KMS-11 (cell line): ENCODE data around the gene FHIP1A.

Experiments
- H2AFZ ChIP-seq: fragments of 200-600 bp; sonication (generic); 2 replicates; pipeline ENCODE4 v1.6.1; 2016; ENCODE audit warnings: antibody characterized with exemption, mixed run types, low read depth
- H3K27ac ChIP-seq: fragments of 200-600 bp; sonication (generic); 2 replicates; pipeline ENCODE4 v1.6.1; 2016; ENCODE audit warnings: mild to moderate bottlenecking, mixed run types
- H3K27me3 ChIP-seq: fragments of 200-600 bp; sonication (generic); 2 replicates; pipeline ENCODE4 v1.6.1; 2017; ENCODE audit warnings: mild to moderate bottlenecking, low read depth, mixed run types, moderate library complexity; ENCODE audit not compliant: insufficient read depth
- H3K36me3 ChIP-seq: fragments of 200-600 bp; sonication (generic); 2 replicates; pipeline ENCODE4 v1.6.1; 2017; ENCODE audit warnings: mild to moderate bottlenecking, mixed run types; ENCODE audit not compliant: insufficient read depth
- H3K4me1 ChIP-seq: fragments of 200-600 bp; sonication (generic); 2 replicates; pipeline ENCODE4 v1.6.1; 2016; ENCODE audit warnings: mild to moderate bottlenecking, low read depth, mixed run types; ENCODE audit not compliant: poor library complexity, severe bottlenecking
- H3K4me2 ChIP-seq: fragments of 200-600 bp; sonication (generic); 2 replicates; pipeline ENCODE4 v1.7.0; 2016; ENCODE audit warnings: mild to moderate bottlenecking, mixed run types
- H3K4me3 ChIP-seq: fragments of 200-600 bp; sonication (generic); IDR thresholded peaks from 2 replicates; pipeline ENCODE4 v1.6.1; 2017; ENCODE audit warnings: low read depth, low read length, mixed read lengths; ENCODE audit not compliant: insufficient read depth
- H3K79me2 ChIP-seq: fragments of 200-600 bp; sonication (generic); 2 replicates; pipeline ENCODE4 v1.6.1; 2016; ENCODE audit warnings: low read depth, mixed run types; ENCODE audit not compliant: insufficient read depth
- H3K9ac ChIP-seq: fragments of 200-600 bp; sonication (generic); 2 replicates; pipeline ENCODE4 v1.6.1; 2016; ENCODE audit warnings: mild to moderate bottlenecking, mixed run types
- H4K20me1 ChIP-seq: fragments of 200-600 bp; sonication (generic); 2 replicates; pipeline ENCODE4 v1.6.1; 2016; ENCODE audit warnings: mild to moderate bottlenecking, mixed run types; ENCODE audit not compliant: insufficient read depth
- TF ChIP-seq, protein P1 (sequence below): fragments of 200-600 bp; sonication (generic); conservative IDR thresholded peaks from 2 replicates; pipeline ENCODE4 v1.6.1; 2017; ENCODE audit warnings: low read depth, mild to moderate bottlenecking, antibody characterized with exemption, low read length, moderate library complexity, mixed read lengths

Gene FHIP1A

GRCh38 chr4:151415978-151416377 is 7.0 kb downstream of the FHIP1A start:
- H3K27me3 ChIP-seq, result peaks cover 9% of the 10 kb centered on the region; the same call in 1 of the 2 replicates
- no peak overlapping the region for H3K4me2 ChIP-seq
- H3K36me3 ChIP-seq, result no peaks in the 10 kb centered on the region
- H2AFZ ChIP-seq, result no peak overlapping the region
- H3K4me1 ChIP-seq, result no peaks in the 10 kb centered on the region
- H4K20me1 ChIP-seq, result no peaks in the 10 kb centered on the region
- H3K9ac ChIP-seq, result no peak overlapping the region
- H3K79me2 ChIP-seq, result no peaks in the 10 kb centered on the region
- H3K27ac ChIP-seq, result no peak overlapping the region
- H3K4me3 ChIP-seq, result no peak overlapping the region
- TF ChIP-seq, protein P1, sequence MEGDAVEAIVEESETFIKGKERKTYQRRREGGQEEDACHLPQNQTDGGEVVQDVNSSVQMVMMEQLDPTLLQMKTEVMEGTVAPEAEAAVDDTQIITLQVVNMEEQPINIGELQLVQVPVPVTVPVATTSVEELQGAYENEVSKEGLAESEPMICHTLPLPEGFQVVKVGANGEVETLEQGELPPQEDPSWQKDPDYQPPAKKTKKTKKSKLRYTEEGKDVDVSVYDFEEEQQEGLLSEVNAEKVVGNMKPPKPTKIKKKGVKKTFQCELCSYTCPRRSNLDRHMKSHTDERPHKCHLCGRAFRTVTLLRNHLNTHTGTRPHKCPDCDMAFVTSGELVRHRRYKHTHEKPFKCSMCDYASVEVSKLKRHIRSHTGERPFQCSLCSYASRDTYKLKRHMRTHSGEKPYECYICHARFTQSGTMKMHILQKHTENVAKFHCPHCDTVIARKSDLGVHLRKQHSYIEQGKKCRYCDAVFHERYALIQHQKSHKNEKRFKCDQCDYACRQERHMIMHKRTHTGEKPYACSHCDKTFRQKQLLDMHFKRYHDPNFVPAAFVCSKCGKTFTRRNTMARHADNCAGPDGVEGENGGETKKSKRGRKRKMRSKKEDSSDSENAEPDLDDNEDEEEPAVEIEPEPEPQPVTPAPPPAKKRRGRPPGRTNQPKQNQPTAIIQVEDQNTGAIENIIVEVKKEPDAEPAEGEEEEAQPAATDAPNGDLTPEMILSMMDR, result no peak

GRCh38 chr4:151417164-151417571 is 8.2 kb downstream of the FHIP1A start:
- Histone ChIP-seq H3K79me2 (no peaks in the 10 kb centered on the region), H3K4me3 (no peak overlapping the region), H3K27ac (no peak overlapping the region), H3K9ac (no peak overlapping the region), H3K4me1 (no peaks in the 10 kb centered on the region), H2AFZ (no peak overlapping the region), H4K20me1 (no peaks in the 10 kb centered on the region), H3K36me3 (no peaks in the 10 kb centered on the region), H3K4me2 (no peak overlapping the region), H3K27me3 (no peaks in the 10 kb centered on the region)
- TF ChIP-seq, protein P1, result no peak

DNA sequence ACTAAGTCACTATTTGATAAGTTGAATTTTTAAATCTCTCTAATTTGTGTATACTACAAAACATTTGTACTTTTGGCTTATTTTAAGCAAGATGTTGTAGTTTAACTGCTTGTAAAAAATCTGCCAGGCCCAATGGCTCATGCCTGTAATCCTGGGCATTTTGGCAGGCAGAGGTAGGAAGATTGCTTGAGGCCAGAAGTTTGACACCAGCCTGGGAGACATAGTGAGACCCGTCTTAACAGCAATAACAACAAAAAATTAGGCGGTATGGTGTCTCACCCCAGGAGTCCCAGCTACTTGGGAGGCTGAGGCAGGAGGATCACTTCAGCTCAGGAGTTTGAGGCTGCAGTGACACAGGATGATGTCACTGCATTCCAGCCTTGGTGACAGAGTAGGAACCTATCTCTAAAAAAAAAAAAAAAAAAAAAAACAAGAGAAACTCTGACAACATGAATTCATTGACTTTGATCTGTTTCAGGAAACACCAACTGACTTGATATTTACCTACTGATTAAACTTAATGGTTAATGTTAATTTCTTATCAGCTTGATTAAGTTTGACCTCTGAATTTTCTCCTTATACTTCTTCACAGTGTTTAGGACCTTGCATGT is 8.9 kb downstream of the FHIP1A start:
- TF ChIP-seq, protein P1, result no peak
- no peak overlapping the region for H2AFZ ChIP-seq
- H3K9ac ChIP-seq, result no peak overlapping the region
- no peak overlapping the region for H3K4me3 ChIP-seq
- H3K79me2 ChIP-seq, result no peaks in the 10 kb centered on the region
- no peaks in the 10 kb centered on the region for H3K4me1 ChIP-seq
- H3K4me2 ChIP-seq, result no peak overlapping the region
- H3K27ac ChIP-seq, result no peak overlapping the region
- H4K20me1 ChIP-seq, result no peaks in the 10 kb centered on the region
- H3K27me3 ChIP-seq, result no peaks in the 10 kb centered on the region
- no peaks in the 10 kb centered on the region for H3K36me3 ChIP-seq

GRCh38 chr4:151418385-151418784 is 9.4 kb downstream of the FHIP1A start:
- Histone ChIP-seq H3K79me2 (no peaks in the 10 kb centered on the region), H3K27me3 (no peaks in the 10 kb centered on the region), H3K36me3 (no peaks in the 10 kb centered on the region), H3K27ac (no peak overlapping the region), H3K4me2 (no peak overlapping the region), H3K9ac (no peak overlapping the region), H2AFZ (no peak overlapping the region), H4K20me1 (no peaks in the 10 kb centered on the region), H3K4me1 (no peaks in the 10 kb centered on the region), H3K4me3 (no peak overlapping the region)
- TF ChIP-seq, protein P1, result no peak
